ENCODE results near the gene MYCT1. TPM values are rescaled to one million over a fixed set of nuclear protein-coding genes. Genes with fewer than 3 reads are reported as not detected.

Gene MYCT1
- total and polyA plus RNA-seq, 2 experiments from 2014 or later, result 1.9 to 2.5 TPM

- no peak overlapping the region for H3K27ac Mint-ChIP-seq
- Histone ChIP-seq H3K4me3 (no peak overlapping the region), H3K4me1 (ENCODE audit: insufficient read depth) (no peaks in the 10 kb centered on the region; the same call in 1 of the 2 replicates), H3K27me3 (ENCODE audit: insufficient read depth) (no peaks in the 10 kb centered on the region), H4K20me1 (replicated peaks; ENCODE audit: insufficient read depth) (no peaks in the 10 kb centered on the region), H3K4me2 (no peak overlapping the region), H3K9me2 (ENCODE audit: insufficient read depth) (no peaks in the 10 kb centered on the region), H3K27ac (ENCODE audit: low read depth) (no peak overlapping the region), H2AFZ (no peak overlapping the region), H3K36me3 (ENCODE audit: insufficient read depth) (no peaks in the 10 kb centered on the region), H3K79me2 (replicated peaks; ENCODE audit: insufficient read depth) (no peaks in the 10 kb centered on the region), H3F3A (replicated peaks; ENCODE audit: low read depth) (no peaks in the 10 kb centered on the region)
- no peak for DNase-seq (ENCODE audit: low spot score)
- H3K36me3 Mint-ChIP-seq (ENCODE audit: low read depth), result peaks cover 6% of the 10 kb centered on the region; the same call in 1 of the 3 replicates
- H3K4me3 Mint-ChIP-seq, result no peak overlapping the region
- TF ChIP-seq EZH2 (IDR thresholded peaks at IDR 0.05; ENCODE audit: low read depth, unreplicated experiment), result no peak
- TF ChIP-seq ZNF114 (CRISPR knock-in tag; IDR thresholded peaks at IDR 0.05), result no peak
- TF ChIP-seq CTCF (conservative IDR thresholded peaks at IDR 0.05; ENCODE audit: low read depth in 2 of 2), result peak; percentile 44 to 52
- peaks cover 9% of the 10 kb centered on the region for H3K4me1 Mint-ChIP-seq
- H3K9me3 Mint-ChIP-seq, result peaks cover 12% of the 10 kb centered on the region; the same call in 2 of the 3 replicates
- ATAC-seq, result no peak
- peaks cover 2% of the 10 kb centered on the region for H3K27me3 Mint-ChIP-seq (ENCODE audit: insufficient read depth, low read depth, poor library complexity)
These were observed 18.6 kb downstream of the MYCT1 start for GRCh38 chr6:152716322-152716721.

- H3K9me2 ChIP-seq (ENCODE audit: insufficient read depth), result 0 out of 2 replicates have a peak, but pooled peaks cover 3% of the 10 kb centered on the region
- no peak overlapping the region for H3K4me3 ChIP-seq
- H3K27me3 Mint-ChIP-seq (ENCODE audit: insufficient read depth, low read depth, poor library complexity), result no peaks in the 10 kb centered on the region
- TF ChIP-seq EZH2phosphoT487 (IDR thresholded peaks at IDR 0.05; ENCODE audit: unreplicated experiment), result no peak
- no peak for TF ChIP-seq EZH2 (IDR thresholded peaks at IDR 0.05; ENCODE audit: low read depth, unreplicated experiment)
- no peak for TF ChIP-seq CREB1 (CRISPR knock-in tag; IDR thresholded peaks at IDR 0.05; ENCODE audit: low read depth)
- TF ChIP-seq ZNF331 (CRISPR knock-in tag; IDR thresholded peaks at IDR 0.05; ENCODE audit: low read depth), result no peak
- TF ChIP-seq JUNB (IDR thresholded peaks at IDR 0.05; ENCODE audit: unreplicated experiment), result no peak
- no peak for TF ChIP-seq ZNF114 (CRISPR knock-in tag; IDR thresholded peaks at IDR 0.05)
- TF ChIP-seq ZNF462 (CRISPR knock-in tag; IDR thresholded peaks at IDR 0.05), result no peak
- TF ChIP-seq CTCF (conservative IDR thresholded peaks at IDR 0.05; ENCODE audit: low read depth in 2 of 2), result no peak
- no peak for TF ChIP-seq STAT1 (IDR thresholded peaks at IDR 0.05; ENCODE audit: unreplicated experiment)
- no peak for TF ChIP-seq NANOG (IDR thresholded peaks at IDR 0.05; ENCODE audit: borderline replicate concordance)
These were observed 23.3 kb downstream of the MYCT1 start for GRCh38 chr6:152720974-152721373.

More at GRCh38 chr6:152720974-152721373, 23.3 kb downstream of the MYCT1 start:
- Histone ChIP-seq H3K27me3 (ENCODE audit: insufficient read depth) (no peaks in the 10 kb centered on the region), H3K36me3 (ENCODE audit: insufficient read depth) (no peaks in the 10 kb centered on the region), H3F3A (replicated peaks; ENCODE audit: low read depth) (no peaks in the 10 kb centered on the region), H4K20me1 (replicated peaks; ENCODE audit: insufficient read depth) (no peaks in the 10 kb centered on the region), H3K27ac (ENCODE audit: low read depth) (no peak overlapping the region), H2AFZ (no peak overlapping the region), H3K4me2 (no peak overlapping the region), H3K4me1 (ENCODE audit: insufficient read depth) (no peaks in the 10 kb centered on the region; the same call in 1 of the 2 replicates), H3K79me2 (replicated peaks; ENCODE audit: insufficient read depth) (no peaks in the 10 kb centered on the region)
- peaks cover 13% of the 10 kb centered on the region; the same call in 2 of the 3 replicates for H3K4me1 Mint-ChIP-seq
- DNase-seq (ENCODE audit: low spot score), result no peak
- ATAC-seq, result no peak
- no peaks in the 10 kb centered on the region for H3K9me3 Mint-ChIP-seq
- H3K27ac Mint-ChIP-seq, result no peak overlapping the region
- no peaks in the 10 kb centered on the region for H3K36me3 Mint-ChIP-seq (ENCODE audit: low read depth)
- H3K4me3 Mint-ChIP-seq, result no peak overlapping the region
